ENCODE data around the gene ZNF837.

Gene ZNF837

DNA sequence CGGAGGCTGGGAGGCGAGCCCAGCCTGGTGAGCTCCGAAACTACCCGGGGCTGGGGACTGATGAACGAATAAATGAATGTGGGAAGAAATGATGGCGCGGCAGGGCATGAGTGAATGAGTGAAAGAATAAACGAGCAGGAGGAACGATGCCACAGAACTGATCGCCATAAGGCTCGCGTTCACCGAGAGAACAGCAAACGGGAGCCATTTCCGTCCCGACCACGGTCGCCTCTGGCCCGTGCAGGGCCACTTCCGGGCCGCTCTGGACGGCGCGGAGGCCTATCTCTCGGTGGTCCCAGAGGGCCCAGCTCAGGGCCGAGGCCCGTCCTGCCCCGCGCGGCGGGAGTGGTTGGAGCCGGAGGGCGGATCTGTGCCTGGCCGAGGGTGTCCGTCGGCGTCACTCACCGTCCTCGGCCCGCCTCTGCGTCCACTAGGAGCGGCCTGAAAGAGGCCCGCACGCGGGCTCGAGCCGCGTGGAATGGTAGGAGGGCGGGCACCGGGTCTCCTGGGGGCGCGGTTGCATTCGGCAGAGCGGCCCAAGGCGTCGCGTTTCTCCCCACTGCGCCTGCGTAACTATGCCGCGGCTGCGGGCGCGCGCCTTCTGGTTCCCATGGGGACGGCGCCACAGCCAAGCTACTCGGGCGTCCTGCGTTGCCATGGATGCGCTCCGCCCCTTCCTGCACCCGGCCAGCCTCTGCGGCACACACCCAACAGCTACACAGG lies 18.4 kb downstream of the ZNF837 start, which contains the start of gene ZNF497:
Gene ZNF497, minus strand, starts transcription at position 480 of the 723 bp plus-strand sequence. CDS start 5,116 bp downstream, outside the sequence.
- peak; percentile 78; the same call in 1 of the 2 replicates for TF ChIP-seq TAF1 (IDR thresholded peaks at IDR 0.05; ENCODE audit: borderline replicate concordance, low read depth, low read length)
- TF ChIP-seq POLR2A (IDR thresholded peaks at IDR 0.05; ENCODE audit: low read depth, low read length) = peak; percentile 71
- peak; percentile 80 for TF ChIP-seq POLR2AphosphoS5 (IDR thresholded peaks at IDR 0.05; ENCODE audit: low read depth, low read length)
- FAIRE-seq (peak; percentile 100), DNase-seq (ENCODE audit: insufficient read length) (peak; percentile 100)

DNA sequence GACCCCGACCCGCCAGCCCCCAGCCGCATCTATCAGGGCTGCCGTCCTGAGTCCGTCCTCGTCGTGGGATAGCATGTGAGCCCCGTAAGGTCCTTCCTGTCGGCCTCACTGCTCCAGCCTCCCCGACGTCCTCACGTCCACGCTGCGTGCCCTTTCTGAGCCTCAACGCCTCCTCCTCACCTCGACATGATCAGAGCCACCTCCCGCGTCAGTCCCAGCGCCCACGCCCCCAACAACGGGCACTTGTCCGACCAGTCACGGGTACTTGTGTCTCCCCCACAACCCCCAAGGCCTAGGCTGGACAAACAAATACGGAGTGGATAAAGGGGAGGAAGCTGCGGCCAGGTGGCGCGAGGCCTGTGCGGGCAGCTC lies 18.9 kb downstream of the ZNF837 start:
- FAIRE-seq = no peak
- peak; percentile 67 for DNase-seq (ENCODE audit: insufficient read length)

DNA sequence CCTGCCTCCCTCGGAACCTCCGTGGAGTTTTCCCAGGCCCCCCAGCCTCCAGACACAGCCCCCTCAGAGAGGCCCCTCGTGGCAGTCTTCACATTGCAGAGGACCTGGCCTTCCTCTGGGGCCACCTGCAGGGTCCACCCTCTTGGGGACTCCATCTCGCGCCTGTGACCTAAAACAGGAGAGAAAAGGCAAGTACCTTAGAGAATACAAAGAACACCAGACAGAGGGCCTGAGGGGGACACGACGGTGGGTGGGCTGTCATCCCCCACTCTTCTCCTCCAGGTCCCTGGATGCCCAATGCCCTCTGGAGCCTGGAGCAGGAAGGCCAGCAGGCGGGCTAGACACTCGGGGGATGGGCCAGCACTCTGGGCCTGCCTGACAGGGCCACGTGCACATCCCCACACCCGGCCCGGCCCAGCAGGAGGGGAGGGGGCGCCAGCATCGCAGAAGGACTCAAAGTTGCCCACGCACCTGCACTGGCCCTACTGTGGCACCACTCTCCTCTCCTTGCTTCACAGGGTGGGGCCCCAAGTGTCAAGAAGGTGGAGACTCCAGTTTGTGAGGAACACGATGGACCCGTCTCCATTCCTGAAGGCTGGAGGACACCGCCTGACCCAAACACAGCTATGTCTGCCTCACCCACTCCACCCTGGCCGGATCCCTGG lies 23.2 kb downstream of the ZNF837 start:
- TF ChIP-seq POLR2A (IDR thresholded peaks at IDR 0.05; ENCODE audit: low read depth, low read length) = no peak
- TF ChIP-seq POLR2AphosphoS5 (IDR thresholded peaks at IDR 0.05; ENCODE audit: low read depth, low read length) = no peak
- no peak for TF ChIP-seq TAF1 (IDR thresholded peaks at IDR 0.05; ENCODE audit: borderline replicate concordance, low read depth, low read length)
- FAIRE-seq = no peak
- DNase-seq (ENCODE audit: insufficient read length) = no peak

More for the DNA sequence above, 18.9 kb downstream of the ZNF837 start:
- TF ChIP-seq POLR2AphosphoS5 (IDR thresholded peaks at IDR 0.05; ENCODE audit: low read depth, low read length) = no peak
- TF ChIP-seq TAF1 (IDR thresholded peaks at IDR 0.05; ENCODE audit: borderline replicate concordance, low read depth, low read length) = no peak
- no peak for TF ChIP-seq POLR2A (IDR thresholded peaks at IDR 0.05; ENCODE audit: low read depth, low read length)

DNA sequence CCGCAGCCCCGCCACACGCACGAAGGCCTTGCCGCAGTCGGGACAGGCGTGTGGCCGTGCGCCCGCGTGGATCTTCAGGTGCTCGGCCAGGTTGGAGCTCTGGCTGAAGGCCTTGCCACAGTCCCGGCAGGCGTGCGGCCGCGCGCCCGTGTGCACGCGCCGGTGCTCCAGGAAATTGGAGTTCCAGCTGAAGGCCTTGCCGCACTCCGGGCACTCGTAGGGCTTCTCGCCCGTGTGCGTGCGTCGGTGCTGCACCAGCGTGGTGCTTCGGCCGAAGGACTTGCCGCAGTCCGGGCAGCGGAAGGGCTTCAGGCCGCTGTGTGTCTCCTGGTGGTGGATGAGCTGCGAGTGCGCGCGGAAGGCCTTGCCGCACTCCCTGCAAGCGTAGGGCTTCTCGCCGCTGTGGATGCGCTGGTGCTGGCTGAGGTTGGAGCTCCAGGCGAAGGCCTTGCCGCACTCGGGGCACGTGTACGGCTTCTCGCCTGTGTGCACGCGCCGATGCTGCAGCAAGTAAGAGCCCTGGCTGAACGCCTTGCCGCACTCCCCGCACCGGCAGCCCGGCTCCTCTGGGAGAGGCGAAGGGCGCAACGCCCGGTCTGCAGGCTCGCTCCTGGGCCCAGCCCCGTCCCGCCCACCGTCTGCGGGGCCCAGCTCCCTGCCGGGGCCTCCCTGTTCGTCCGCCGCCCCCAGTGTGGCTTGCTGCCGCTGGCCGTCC lies 23.9 kb downstream of the ZNF837 start:
- TF ChIP-seq TAF1 (IDR thresholded peaks at IDR 0.05; ENCODE audit: borderline replicate concordance, low read depth, low read length) (no peak), POLR2AphosphoS5 (IDR thresholded peaks at IDR 0.05; ENCODE audit: low read depth, low read length) (no peak), POLR2A (IDR thresholded peaks at IDR 0.05; ENCODE audit: low read depth, low read length) (no peak)
- no peak for DNase-seq (ENCODE audit: insufficient read length)
- no peak for FAIRE-seq

DNA sequence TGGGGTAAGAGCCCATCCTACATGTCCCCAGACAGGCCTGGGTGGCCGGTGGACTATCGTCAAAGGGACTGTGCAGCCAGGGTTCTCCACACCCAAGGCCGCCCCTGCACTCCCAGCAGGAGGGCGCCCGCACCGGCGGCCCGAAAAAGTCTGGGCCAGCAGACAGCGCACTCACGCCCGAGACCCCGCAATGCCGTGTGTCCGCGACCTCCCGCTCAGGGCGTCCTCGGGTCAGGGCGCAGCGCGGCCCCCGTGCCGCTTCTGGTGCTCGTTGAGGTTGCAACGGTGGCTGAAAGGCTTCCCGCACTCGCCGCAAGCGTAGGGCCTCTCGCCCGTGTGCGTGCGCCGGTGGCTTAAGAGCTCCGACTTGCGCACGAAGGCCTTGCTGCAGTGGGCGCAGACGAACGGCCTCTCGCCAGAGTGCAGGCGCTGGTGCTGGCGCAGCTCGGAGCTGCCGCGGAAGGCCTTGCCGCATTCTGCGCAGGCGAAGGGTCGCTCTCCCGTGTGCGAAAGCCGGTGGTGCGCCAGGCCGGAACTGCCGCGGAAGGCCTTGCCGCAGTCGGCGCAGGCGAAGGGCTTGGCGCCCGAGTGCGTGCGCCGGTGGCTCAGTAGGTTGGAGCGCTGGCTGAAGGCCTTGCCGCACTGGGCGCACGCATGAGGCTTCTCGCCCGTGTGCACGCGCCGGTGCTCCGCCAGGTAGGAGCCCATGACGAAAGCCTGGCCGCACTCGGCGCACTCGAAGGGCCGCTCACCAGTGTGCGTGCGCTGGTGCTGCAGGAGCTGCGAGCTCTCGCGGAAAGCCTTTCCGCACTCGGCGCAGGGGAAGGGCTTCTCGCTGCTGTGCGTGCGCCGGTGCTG lies 24.7 kb downstream of the ZNF837 start:
- TF ChIP-seq POLR2AphosphoS5 (IDR thresholded peaks at IDR 0.05; ENCODE audit: low read depth, low read length) = no peak
- no peak for TF ChIP-seq POLR2A (IDR thresholded peaks at IDR 0.05; ENCODE audit: low read depth, low read length)
- no peak for TF ChIP-seq TAF1 (IDR thresholded peaks at IDR 0.05; ENCODE audit: borderline replicate concordance, low read depth, low read length)
- no peak for FAIRE-seq
- DNase-seq (ENCODE audit: insufficient read length) = no peak

DNA sequence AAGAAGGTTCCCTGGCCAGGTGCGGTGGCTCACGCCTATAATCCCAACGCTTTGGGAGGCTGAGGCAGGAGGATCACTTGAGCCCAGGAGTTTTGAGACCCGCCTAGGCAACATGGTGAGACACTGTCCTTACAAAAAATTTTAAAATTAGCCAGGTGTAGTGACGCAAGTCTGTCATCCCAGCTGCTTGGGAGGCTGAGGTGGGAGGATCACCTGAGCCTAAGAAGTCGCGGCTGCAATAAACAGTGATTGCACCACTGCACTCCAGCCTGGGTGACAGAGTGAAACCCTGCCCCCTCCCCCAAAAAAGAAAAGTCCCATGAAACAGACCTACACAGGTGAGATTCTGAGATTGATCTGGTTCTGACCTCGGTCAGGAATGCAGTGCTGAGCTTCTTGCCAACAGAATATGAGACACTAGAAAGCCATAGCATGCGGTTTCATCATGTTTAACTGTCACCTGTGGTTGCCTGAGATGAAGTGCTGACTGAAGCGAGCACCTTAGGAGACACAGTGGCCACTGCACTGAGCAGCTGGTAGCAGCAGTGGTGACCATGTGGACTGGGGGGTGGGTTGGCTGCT lies 25.5 kb downstream of the ZNF837 start:
- no peak for DNase-seq (ENCODE audit: insufficient read length)
- FAIRE-seq = no peak
- TF ChIP-seq TAF1 (IDR thresholded peaks at IDR 0.05; ENCODE audit: borderline replicate concordance, low read depth, low read length) = no peak

DNA sequence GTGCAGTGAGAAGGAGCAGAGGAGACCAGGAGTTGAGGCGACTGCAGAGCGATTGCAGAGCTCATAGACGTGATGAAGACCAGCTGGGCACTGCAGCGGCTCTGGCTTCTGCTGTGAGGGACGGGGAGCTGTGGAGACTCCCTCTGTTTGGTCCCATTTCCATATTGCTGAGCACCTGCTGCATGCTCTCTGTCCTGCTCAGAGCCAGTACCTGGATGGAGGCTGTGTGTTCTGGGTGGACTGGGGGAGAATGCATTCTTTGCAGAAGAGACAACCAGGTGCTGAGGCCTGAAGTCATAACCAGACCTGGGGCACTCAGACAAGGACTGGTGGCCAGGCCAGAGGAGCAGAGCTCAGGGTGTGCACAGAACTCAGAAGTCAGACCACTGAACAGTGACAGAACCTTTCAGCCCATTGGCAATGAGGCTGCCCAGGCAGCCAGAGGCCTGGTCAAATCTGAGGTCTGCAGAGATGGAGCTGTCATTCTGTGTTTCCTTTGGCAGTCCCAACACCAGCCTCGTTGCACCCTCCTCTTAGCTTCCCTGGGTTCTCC lies 26.3 kb downstream of the ZNF837 start:
- no peak for FAIRE-seq

DNA sequence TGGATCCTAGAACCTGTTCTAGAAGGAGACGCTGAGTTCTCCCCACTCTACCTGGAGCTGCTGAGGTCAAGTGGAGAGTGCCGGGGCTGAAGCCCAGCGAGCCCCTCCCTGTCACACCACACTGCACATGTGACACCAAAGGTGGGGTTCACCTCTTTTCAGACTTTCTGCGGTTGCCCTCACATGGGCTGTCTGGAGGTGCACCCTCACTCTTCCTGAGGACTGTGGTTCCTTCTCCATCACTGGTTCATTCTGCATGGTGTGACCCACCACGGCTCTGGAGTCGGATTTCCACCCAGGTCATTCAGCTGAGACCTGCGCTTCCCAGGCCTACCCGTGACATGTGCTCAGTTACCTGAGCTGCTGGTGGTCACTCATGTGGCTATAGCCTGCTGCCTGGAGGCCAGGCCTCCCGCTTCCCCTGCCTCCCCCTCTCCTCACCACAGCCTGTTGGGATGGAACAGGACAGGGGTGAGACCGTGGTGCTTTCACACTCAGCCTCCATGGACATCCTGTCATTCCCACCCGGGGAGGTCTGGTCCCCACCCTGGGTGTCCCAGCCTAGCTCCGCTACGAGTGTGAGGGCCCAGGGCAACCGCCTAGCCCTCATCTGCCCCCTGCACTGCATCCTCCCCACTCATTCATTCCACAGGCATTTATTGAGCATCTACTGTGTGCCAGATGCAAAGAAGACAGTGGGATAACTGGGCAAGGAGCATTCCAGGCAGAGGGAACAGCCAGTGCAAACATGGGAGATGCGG lies 26.9 kb downstream of the ZNF837 start:
- FAIRE-seq = no peak
- no peak for DNase-seq (ENCODE audit: insufficient read length)
- TF ChIP-seq TAF1 (IDR thresholded peaks at IDR 0.05; ENCODE audit: borderline replicate concordance, low read depth, low read length) = no peak

More for the DNA sequence above, 26.3 kb downstream of the ZNF837 start:
- TF ChIP-seq TAF1 (IDR thresholded peaks at IDR 0.05; ENCODE audit: borderline replicate concordance, low read depth, low read length) (no peak), POLR2AphosphoS5 (IDR thresholded peaks at IDR 0.05; ENCODE audit: low read depth, low read length) (no peak), POLR2A (IDR thresholded peaks at IDR 0.05; ENCODE audit: low read depth, low read length) (0 out of 2 replicates have a peak, but pooled peaks have one; percentile 40)
- no peak for DNase-seq (ENCODE audit: insufficient read length)

DNA sequence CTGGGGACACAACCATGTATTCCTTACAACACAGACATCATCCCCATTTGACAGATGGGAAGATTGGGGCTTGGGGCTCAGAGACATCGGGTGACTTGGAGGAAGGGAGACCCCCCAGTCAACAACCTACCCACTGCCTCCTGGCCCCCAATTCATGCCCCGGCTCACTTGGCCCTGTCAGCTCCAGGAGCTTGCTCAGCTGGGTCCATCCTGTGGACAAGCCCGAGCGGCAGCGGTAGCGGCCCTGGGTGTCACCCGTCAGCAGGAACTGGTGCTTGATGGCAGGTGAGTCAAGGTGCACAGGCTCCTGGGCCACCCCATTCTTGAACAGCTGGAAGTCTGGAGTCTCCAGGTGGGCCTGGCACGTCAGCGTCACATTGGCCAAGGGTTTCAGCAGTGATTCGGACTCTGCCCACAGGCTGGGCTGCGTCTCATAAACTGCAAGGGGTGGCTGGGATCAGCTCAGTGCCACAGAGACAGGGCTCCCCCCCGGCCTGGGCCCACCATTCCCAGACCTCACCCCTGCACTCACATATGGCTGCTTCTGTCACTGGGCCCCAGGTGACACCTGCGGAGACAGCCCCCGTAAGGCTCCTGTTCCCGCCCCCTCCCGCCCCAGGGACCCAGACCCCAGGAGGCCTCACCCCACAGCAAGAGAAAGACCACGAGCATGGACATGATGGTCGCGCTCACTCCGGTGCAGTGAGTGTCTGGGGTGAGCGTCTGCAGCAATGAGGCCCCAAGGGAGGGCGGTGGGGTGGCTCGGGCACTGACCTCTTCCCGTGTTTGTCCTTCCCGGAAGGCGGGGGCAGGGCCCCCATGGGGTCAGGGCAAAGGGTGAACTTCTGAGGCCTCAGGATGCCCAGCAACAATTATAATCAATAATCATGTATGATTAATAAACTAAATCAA lies 27.8 kb downstream of the ZNF837 start, which contains the start of gene A1BG:
Gene A1BG, minus strand, starts transcription at position 733 of the 912 bp plus-strand sequence. Its CDS starts 55 bp downstream, at position 678.
- DNase-seq (ENCODE audit: insufficient read length) (no peak), FAIRE-seq (no peak)
- TF ChIP-seq POLR2A (IDR thresholded peaks at IDR 0.05; ENCODE audit: low read depth, low read length) (no peak), TAF1 (IDR thresholded peaks at IDR 0.05; ENCODE audit: borderline replicate concordance, low read depth, low read length) (no peak), POLR2AphosphoS5 (IDR thresholded peaks at IDR 0.05; ENCODE audit: low read depth, low read length) (no peak)

Data from GM12892 (cell line).